ENCODE results near the gene PHLDB2.
A peak's percentile ranks its signal among the peaks of the same experiment; 100 is the strongest.

PHLDB2 gene

GRCh38 chr3:111956995-111957734 lies 98.1 kb downstream of the PHLDB2 start:
- DNase-seq (ENCODE audit: low read depth, low spot score): no peak

DNA sequence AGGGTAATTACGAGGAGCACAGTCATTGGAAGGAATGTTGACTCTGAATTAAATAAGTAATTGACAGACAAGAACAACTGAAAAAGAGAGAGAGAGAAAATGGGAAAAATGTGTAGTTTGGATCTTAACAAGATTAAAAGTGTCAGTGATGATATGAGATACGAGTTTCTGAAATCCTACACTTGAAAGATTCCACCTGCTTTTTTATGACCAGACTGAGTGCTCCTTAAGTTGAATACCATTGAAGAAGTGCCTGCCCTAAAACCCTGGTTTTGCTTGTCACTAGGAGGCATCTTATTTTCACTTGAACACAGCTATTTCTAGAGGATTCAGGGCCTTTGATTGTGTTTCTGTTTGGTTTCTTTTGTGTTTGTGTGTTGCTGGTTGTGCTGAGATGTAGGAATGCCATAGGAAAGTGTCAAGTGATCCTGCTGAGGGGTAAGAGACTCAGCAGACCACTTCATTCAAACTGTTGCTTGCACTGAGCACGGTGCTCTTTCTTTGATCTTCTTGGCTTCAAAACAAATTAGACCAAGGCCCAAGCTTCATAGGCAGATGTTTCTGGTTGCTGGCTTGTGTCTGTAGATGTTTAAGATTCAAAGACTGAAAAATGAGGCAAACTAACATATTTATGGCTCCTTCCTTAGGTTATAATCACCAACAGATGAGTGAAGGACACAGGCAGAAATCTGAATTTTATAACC lies 102.5 kb downstream of the PHLDB2 start:
- DNase-seq (ENCODE audit: low read depth, low spot score): no peak

DNA sequence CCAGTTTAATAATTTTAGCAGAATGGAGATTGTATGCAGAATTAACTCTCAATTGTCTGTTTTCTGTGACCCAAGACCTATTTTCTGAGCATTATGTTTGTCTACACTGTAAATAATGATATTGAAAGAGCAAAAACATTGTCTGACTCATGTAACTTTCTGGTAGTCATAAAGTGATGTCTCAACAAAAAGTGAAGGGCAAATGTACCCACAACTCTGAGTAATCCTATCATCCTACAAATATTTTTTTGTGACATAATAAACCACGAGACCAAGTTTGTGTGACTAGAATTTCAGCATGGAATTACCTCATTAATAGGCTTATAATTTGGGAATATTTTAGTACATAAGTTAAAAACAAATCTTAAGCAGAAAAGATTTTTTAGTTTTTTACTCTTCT lies 104.4 kb downstream of the PHLDB2 start:
- DNase-seq (ENCODE audit: low read depth, low spot score): no peak

- DNase-seq (ENCODE audit: low read depth, low spot score): no peak
Measured at GRCh38 chr3:111965484-111965883, 106.4 kb downstream of the PHLDB2 start.

DNA sequence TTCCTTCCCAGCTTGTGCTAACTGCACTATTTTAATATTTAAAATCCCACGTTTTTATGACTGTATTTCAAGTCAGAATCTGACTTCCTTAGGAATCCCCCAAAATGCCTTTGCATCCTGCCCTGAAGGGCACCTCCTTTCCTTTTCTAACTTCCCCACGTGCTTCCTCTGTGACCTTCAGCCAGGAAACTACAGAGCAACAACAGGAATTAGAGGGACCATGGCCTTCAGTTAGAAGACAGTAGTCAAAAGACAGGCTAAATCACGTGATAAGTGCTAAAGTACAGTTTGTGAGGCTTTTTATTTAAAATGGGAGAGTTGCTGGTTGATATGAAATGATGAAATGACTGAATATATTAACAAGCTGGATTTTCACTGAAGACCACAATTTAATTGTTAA lies 108.0 kb downstream of the PHLDB2 start:
- DNase-seq (ENCODE audit: low read depth, low spot score): no peak

DNA sequence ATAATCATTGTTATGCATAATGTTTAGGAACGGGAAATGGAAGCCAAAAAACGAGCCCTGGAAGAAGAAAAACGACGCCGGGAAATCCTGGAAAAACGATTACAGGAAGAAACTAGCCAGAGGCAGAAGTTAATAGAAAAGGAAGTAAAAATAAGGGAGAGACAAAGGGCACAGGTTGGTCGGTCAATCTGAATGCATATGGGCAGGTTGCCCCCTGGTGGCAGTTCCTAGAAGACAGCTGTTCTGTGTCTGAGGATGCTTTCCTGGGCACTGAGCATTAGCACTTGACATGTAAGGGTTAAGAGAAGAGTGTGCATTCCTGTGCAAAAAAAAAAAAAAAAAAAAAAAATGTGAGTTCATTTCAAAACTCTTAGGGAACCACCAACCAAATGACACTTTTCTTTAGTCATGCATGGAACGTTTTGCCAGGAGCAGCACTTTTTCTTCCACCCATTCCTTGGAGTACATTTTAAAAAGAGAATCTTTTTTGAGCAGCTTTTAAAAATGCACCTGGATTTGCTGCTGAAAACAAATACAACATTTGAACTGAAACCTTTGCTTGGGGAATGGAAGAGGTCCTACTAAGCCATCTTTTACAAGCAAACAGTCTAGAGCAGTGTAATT lies 108.7 kb downstream of the PHLDB2 start:
- DNase-seq (ENCODE audit: low read depth, low spot score): peak; percentile 67

- DNase-seq (ENCODE audit: low read depth, low spot score): no peak
Measured at GRCh38 chr3:111968319-111969054, 109.4 kb downstream of the PHLDB2 start.

GRCh38 chr3:111970376-111970775 lies 111.3 kb downstream of the PHLDB2 start:
- DNase-seq (ENCODE audit: low read depth, low spot score): no peak

DNA sequence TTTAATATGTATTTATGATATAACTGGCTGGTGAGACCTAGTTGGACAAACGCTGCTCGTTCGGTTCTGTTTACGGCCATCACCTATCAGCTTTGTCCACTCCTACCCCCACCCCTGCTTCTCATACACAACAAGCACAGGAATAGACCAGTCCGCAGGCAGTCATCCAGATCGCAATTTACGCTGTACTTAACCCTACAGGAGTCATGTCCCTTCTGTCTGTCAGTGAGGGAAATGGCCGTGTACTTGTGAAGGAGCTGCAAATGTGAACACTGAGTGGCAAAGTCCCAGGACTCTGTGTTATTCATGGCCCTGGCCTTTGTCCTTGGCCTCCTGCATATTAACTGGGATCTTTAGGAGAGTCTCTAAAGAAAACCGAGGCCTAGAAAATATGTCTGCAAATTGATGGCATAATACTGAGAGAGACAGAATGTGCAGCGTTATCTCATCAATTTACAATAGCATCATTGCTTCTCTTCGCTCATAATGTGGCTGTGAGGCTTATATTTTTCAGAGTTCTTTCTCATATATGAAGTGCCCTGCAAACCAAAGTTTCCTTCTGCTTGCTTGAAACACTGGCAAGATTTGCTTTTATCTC lies 112.6 kb downstream of the PHLDB2 start:
- no peak for DNase-seq (ENCODE audit: low read depth, low spot score)

GRCh38 chr3:111972891-111973290 lies 113.8 kb downstream of the PHLDB2 start:
- no peak for DNase-seq (ENCODE audit: low read depth, low spot score)

DNA sequence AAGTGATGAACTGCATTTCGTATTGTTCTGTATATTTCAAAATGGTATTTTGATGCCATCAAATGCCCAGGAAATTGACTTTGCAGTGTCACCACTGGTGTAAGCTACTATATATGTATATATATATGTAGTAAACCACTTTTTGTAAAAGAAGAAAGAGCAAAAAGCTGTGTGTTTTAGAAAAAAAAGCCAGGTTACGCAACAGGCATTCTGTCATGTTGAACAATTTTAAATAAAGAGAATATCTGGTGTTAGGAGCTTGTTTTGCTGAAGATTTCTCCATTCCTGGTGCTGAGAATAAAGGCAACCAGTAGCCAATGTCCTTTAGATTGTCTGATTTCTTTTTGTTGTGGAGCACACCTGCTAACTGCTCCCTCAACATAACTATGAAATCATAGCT lies 116.1 kb downstream of the PHLDB2 start:
- no peak for DNase-seq (ENCODE audit: low read depth, low spot score)

- DNase-seq (ENCODE audit: low read depth, low spot score): no peak
Measured at GRCh38 chr3:111976254-111976653, 117.2 kb downstream of the PHLDB2 start.

DNA sequence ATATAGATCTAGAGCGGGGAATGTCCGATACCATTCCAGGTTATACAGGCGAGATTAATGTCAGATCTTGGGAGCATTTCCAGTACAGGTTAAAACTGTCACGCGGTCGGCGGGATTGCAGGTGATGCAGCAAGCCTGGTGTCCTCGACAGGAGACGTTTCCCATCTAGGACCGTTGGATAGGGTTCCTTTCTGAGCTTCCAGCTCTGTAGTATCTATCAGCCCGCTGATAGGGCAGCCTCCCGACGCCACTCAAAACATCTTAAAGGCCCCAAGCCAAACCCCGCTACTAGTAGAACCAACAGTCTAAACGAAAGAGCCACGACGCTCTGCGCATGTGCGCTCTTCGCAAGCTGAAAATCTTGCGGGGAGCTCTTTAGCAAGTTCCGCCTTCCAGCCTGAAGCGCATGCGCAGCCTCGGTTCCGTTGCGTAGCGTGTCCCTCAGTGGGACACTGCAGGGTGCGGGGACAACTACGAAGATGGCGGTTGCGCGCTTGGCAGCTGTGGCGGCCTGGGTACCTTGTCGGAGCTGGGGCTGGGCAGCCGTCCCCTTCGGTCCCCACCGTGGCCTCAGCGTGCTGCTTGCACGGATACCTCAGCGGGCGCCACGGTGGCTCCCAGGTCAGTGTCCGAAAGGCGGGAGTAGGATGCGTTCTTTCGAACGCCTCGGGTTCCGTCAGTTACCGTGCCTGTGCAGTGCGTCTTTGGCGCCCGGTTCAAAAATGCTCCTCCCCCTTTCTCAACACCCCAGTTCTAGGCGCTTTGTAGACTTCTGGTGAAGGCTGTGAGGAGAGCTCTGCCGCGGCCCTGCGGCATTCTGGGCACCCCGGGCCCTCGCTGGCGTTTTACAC lies 119.7 kb downstream of the PHLDB2 start, which contains the start of gene ABHD10:
Gene ABHD10, plus strand, starts transcription at position 444 of the 851 bp plus-strand sequence. Its CDS starts 36 bp downstream, at position 480.
- DNase-seq (ENCODE audit: low read depth, low spot score): peak; percentile 96

GRCh38 chr3:111979434-111980038 lies 120.5 kb downstream of the PHLDB2 start:
- DNase-seq (ENCODE audit: low read depth, low spot score): no peak

DNA sequence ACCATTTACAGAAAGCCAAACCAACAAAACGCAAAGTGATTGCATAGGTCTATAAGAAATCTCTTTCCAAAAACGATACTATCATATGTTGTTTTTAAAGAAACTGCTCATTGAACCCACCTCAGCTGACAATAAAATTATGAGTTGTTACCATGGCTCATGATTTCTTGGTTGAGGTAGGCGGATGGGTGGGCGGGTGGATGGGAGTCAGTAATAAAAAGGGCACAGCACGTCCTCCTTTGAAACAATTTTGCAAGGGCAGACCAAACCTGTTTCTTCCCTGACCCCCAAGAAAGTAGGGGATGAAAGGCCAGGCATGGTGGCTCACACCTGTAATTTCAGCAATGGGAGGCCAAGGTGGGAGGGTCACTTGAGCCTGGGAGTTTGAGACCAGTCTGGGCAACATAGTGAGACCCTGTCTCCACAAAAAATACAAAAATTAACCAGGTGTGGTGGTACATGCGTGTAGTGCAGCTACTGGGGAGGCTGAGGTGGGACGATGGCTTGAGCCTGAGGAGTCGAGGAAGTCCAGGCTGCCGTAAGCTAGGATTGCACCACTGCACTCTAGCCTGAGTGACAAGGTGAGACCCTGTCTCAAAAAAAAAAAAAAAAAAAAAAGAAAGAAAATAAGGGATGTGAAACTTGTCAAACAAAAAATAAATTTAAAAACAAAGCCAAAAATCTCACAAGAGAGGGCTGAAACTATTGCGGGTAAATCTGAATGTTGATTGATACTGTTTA lies 121.8 kb downstream of the PHLDB2 start:
- DNase-seq (ENCODE audit: low read depth, low spot score): no peak

GRCh38 chr3:111981457-111981763 lies 122.3 kb downstream of the PHLDB2 start:
- DNase-seq (ENCODE audit: low read depth, low spot score): no peak

DNA sequence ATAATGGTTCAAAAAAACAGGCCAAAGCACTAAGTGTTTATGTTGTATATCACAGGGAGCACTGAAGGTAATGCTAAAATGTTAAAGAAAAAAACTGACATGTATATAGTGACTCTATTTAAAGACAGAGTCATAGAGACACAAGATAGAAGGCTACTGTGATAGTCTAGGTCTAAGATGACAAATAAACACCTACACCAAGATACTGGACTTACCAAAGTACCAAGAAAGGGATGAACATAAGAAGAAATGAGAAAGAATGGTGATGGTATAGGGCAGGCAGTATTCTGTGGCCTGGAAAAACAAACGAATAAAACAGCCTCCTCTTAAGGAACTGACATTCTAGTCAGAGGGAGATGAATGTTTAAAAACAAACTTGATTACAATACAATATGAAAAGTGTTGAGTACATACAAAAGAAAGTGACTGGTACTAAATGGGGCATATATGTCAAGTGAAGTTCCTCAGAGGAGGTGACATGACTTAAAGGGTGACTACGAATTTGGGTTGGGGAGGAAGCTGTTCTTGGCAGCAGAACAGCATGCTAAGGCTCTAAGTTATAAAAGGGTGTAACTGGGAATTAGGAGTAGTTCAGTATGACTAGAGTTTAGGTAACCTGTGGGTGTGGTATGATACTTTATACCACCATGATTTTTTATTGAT lies 125.7 kb downstream of the PHLDB2 start:
- no peak for DNase-seq (ENCODE audit: low read depth, low spot score)

DNA sequence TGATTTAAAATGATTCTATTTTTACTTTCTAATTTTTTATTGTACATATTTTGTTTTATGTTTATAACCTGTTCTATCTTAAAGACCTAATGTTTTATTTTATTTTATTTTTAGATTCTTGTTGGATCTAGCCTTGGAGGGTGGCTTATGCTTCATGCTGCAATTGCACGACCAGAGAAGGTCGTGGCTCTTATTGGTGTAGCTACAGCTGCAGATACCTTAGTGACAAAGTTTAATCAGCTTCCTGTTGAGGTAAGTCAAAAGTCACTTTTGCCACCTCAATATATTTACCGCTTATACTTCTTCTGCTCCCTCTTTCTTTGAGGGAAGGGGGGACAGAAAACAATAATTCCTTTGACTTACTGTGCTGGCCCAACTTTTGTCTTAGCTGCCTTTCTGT lies 127.7 kb downstream of the PHLDB2 start:
- DNase-seq (ENCODE audit: low read depth, low spot score): no peak

DNA sequence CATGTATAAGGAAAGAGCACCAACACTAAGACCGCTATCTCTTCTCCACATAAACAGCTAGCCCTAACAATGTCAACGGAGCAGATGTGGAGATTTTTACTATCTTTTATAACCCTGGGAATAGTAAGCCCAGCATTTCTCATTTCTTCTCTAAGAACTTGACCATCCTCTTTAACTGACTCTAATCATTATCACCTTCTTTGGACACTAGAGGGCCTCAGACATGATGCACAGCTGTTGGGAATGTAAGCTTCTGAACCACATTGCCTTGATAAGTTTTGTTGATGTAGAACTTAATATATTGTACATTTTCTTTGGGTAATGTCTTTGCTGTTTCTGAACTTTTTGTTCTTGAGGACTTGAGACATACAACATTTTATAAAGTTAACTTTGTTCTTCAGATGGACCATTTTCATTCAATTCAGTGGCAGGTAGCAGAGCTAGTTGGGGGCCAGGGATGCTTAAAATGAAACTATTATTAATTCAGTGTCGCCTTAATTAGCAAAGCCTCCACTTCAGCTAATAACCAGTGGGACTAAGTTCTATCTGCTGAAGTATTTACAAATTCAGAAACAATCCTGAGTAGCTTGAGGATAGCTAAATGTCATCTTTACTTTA lies 130.1 kb downstream of the PHLDB2 start:
- no peak for DNase-seq (ENCODE audit: low read depth, low spot score)

Measured in activated CD4-positive, CD25-positive, alpha-beta regulatory T cell treated with anti-CD3 and anti-CD28 coated beads, Interleukin-2, amount 50 U/mL, for 16 hours (primary cell).